H9 (cell line): ENCODE data around the gene HYAL3. TPM values are rescaled to one million over a fixed set of nuclear protein-coding genes. Genes with fewer than 3 reads are reported as not detected.

ENCODE experiments used
- DNase-seq: peaks from one replicate; pipeline ENCODE4 v3.0.0-alpha.2; 2017
- H2AFZ ChIP-seq: one replicate; pipeline ENCODE4 v1.6.1; 2013; ENCODE audit warnings: mild to moderate bottlenecking, low read length, control low read depth, moderate library complexity
- H2AK5ac ChIP-seq: 2 replicates; pipeline ENCODE4 v1.6.1; 2013; ENCODE audit warnings: low read length, control low read depth, mixed read lengths; ENCODE audit not compliant: insufficient read length
- H2BK120ac ChIP-seq: one replicate; pipeline ENCODE4 v1.6.1; 2013; ENCODE audit warnings: low read depth, mild to moderate bottlenecking, low read length, control low read depth, inconsistent platforms; ENCODE audit not compliant: poor library complexity, severe bottlenecking
- H2BK12ac ChIP-seq: 2 replicates; pipeline ENCODE4 v1.6.1; 2013; ENCODE audit warnings: low read length, control low read depth, mixed read lengths, low read depth; ENCODE audit not compliant: insufficient read length
- H2BK15ac ChIP-seq: 2 replicates; pipeline ENCODE4 v1.6.1; 2013; ENCODE audit warnings: low read depth, low read length, control low read depth
- H2BK20ac ChIP-seq: one replicate; pipeline ENCODE4 v1.6.1; 2013; ENCODE audit warnings: low read depth, mild to moderate bottlenecking, low read length, control low read depth, inconsistent platforms; ENCODE audit not compliant: poor library complexity, severe bottlenecking
- H2BK5ac ChIP-seq: 2 replicates; pipeline ENCODE4 v1.6.1; 2013; ENCODE audit warnings: low read length, control low read depth, mixed read lengths; ENCODE audit not compliant: insufficient read length
- H3K14ac ChIP-seq: 2 replicates; pipeline ENCODE4 v1.6.1; 2013; ENCODE audit warnings: low read length, control low read depth; ENCODE audit not compliant: insufficient read depth
- H3K18ac ChIP-seq: 2 replicates; pipeline ENCODE4 v1.6.1; 2013; ENCODE audit warnings: low read depth, mild to moderate bottlenecking, mixed read lengths, low read length, control low read depth; ENCODE audit not compliant: insufficient read length
- H3K23ac ChIP-seq: 2 replicates; pipeline ENCODE4 v1.6.1; 2013; ENCODE audit warnings: low read length, control low read depth, mixed read lengths, low read depth; ENCODE audit not compliant: insufficient read length
- H3K23me2 ChIP-seq: 2 replicates; pipeline ENCODE4 v1.6.1; 2013; ENCODE audit warnings: low read depth, mild to moderate bottlenecking, mixed read lengths, low read length, control low read depth; ENCODE audit not compliant: insufficient read length, poor library complexity, severe bottlenecking
- H3K27ac ChIP-seq: 2 replicates; pipeline ENCODE4 v1.5.1; 2013; ENCODE audit warnings: low read length, control low read depth, mixed read lengths, low read depth; ENCODE audit not compliant: insufficient read length
- H3K27me3 ChIP-seq: 2 replicates; pipeline ENCODE4 v1.6.1; 2013; ENCODE audit warnings: low read length, control low read depth, inconsistent platforms; ENCODE audit not compliant: insufficient read depth
- H3K4ac ChIP-seq: 2 replicates; pipeline ENCODE4 v1.6.1; 2013; ENCODE audit warnings: low read depth, mild to moderate bottlenecking, control low read depth, inconsistent platforms, low read length, moderate library complexity
- H3K4me1 ChIP-seq: 2 replicates; pipeline ENCODE4 v1.6.1; 2013; ENCODE audit warnings: low read length, control low read depth, inconsistent platforms; ENCODE audit not compliant: insufficient read depth
- H3K4me2 ChIP-seq: 2 replicates; pipeline ENCODE4 v1.6.1; 2013; ENCODE audit warnings: low read length, control low read depth, mixed read lengths; ENCODE audit not compliant: insufficient read length, insufficient read depth
- H3K56ac ChIP-seq: 2 replicates; pipeline ENCODE4 v1.6.1; 2013; ENCODE audit warnings: low read depth, mild to moderate bottlenecking, mixed read lengths, low read length, control low read depth; ENCODE audit not compliant: insufficient read length
- H3K79me1 ChIP-seq: 2 replicates; pipeline ENCODE4 v1.6.1; 2013; ENCODE audit warnings: low read depth, mild to moderate bottlenecking, moderate library complexity, low read length, control low read depth, inconsistent platforms; ENCODE audit not compliant: insufficient read depth, poor library complexity, severe bottlenecking
- H3K79me2 ChIP-seq: 2 replicates; pipeline ENCODE4 v1.6.1; 2013; ENCODE audit warnings: low read length, control low read depth, inconsistent platforms; ENCODE audit not compliant: insufficient read depth
- H3K9ac ChIP-seq: 2 replicates; pipeline ENCODE4 v1.6.1; 2013; ENCODE audit warnings: low read length, control low read depth, mixed read lengths; ENCODE audit not compliant: insufficient read length; ENCODE audit errors: extremely low read depth
- H3K9me3 ChIP-seq: one replicate; pipeline ENCODE4 v1.6.1; 2013; ENCODE audit warnings: low read depth, low read length, inconsistent platforms; ENCODE audit not compliant: control insufficient read depth
- H3T11ph ChIP-seq: one replicate; pipeline ENCODE4 v1.6.1; 2013; ENCODE audit warnings: mild to moderate bottlenecking, low read length, control low read depth, inconsistent platforms
- H4K20me1 ChIP-seq: one replicate; pipeline ENCODE4 v1.6.1; 2013; ENCODE audit not compliant: control insufficient read depth, insufficient read length, insufficient read depth
- H4K5ac ChIP-seq: 2 replicates; pipeline ENCODE4 v1.6.1; 2013; ENCODE audit warnings: low read depth, mild to moderate bottlenecking, mixed read lengths, low read length, control low read depth; ENCODE audit not compliant: insufficient read length
- H4K8ac ChIP-seq: replicated peaks from 2 replicates; pipeline ENCODE4 v1.6.1; 2013; ENCODE audit warnings: low read length, control low read depth, mixed read lengths, low read depth; ENCODE audit not compliant: insufficient read length
- H4K91ac ChIP-seq: 2 replicates; pipeline ENCODE4 v1.6.1; 2013; ENCODE audit warnings: low read depth, mild to moderate bottlenecking, moderate library complexity, mixed read lengths, low read length, control low read depth; ENCODE audit not compliant: insufficient read length
- H3K27ac Mint-ChIP-seq, 3 experiments: 2 replicates in 2 of 3; 3 replicates in 1 of 3; pipeline ENCODE4 v1.8.0; 2020 to 2021; ENCODE audit warnings: mixed read lengths in 3 of 3, mild to moderate bottlenecking in 1 of 3, moderate library complexity in 1 of 3
- H3K27me3 Mint-ChIP-seq: 2 replicates; pipeline ENCODE4 v1.8.0; 2021; ENCODE audit warnings: low read depth, mild to moderate bottlenecking, moderate library complexity, mixed read lengths
- H3K36me3 Mint-ChIP-seq, 3 experiments: 2 replicates in 2 of 3; 3 replicates in 1 of 3; pipeline ENCODE4 v1.8.0; 2020 to 2021; ENCODE audit warnings: low read depth in 3 of 3, mixed read lengths in 3 of 3; ENCODE audit not compliant: insufficient read depth in 1 of 3
- H3K4me1 Mint-ChIP-seq, 2 experiments: 2 replicates each; pipeline ENCODE4 v1.8.0; 2020; ENCODE audit warnings: mixed read lengths in 2 of 2
- H3K4me3 Mint-ChIP-seq, 2 experiments: 2 replicates in 1 of 2; 3 replicates in 1 of 2; pipeline ENCODE4 v1.8.0; 2020 to 2021; ENCODE audit warnings: mild to moderate bottlenecking in 2 of 2, mixed read lengths in 2 of 2, moderate library complexity in 1 of 2
- H3K9me3 Mint-ChIP-seq, 2 experiments: 2 replicates in 1 of 2; 3 replicates in 1 of 2; pipeline ENCODE4 v1.8.0; 2020; ENCODE audit warnings: mild to moderate bottlenecking in 2 of 2, mixed read lengths in 2 of 2, moderate library complexity in 1 of 2
- WGBS: extraction: QIAGEN DNeasy Blood & Tissue Kit; methylation state at CpG from one replicate; pipeline ENCODE4 v1.1.7; 2013; ENCODE audit warnings: missing lambda C conversion rate, low lambda C conversion rate, mixed read lengths; ENCODE audit not compliant: insufficient read length; ENCODE audit errors: extremely low coverage; 5-methylcytosine and 5-hydroxymethylcytosine counted together
- total RNA-seq: library from RNA; stranded (reverse); gene quantifications from 2 replicates; pipeline ENCODE4 v1.2.1, GENCODE V29; 2021
- TF ChIP-seq, protein P1 (sequence below): fragments of 200-600 bp; sonication (generic); conservative IDR thresholded peaks from 3 replicates; pipeline ENCODE4 v1.8.0; 2021; ENCODE audit warnings: antibody characterized with exemption, mild to moderate bottlenecking

The HYAL3 gene
- total RNA-seq, 1 experiment from 2014 or later: 3.1 TPM

DNA sequence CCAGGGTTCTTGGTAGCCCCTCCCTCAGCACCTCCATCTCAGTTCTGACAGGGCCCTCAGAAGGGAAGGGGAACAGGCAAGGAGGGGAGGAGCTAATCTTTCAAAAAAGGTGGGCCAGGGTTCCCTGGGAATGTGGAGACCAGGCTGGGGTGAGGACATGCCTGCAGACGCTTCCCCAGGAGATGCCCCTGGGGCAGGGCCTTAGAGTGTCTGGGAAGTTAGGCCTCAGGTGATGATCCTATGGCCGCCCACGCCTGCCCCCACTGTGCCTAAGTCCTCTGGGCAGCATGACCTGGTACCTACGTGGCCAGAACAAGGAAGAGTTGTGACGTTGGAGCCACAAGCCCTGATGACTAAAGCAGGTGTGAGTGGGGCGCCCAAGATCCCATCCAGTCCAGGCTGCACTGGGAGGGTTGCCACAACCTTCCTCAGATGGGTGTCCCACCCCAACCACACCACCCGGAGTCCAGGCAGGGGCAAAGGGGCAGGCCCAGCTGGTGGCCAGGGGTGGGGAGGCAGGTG, 34.2 kb downstream of the HYAL3 start:
- H2BK20ac ChIP-seq: no peak overlapping the region
- H3K4me2 ChIP-seq: no peak overlapping the region
- no peaks in the 10 kb centered on the region for H3K23me2 ChIP-seq
- H3K4me3 Mint-ChIP-seq: peak overlapping the region; percentile 24 to 61; a peak in 4 of 5 replicates
- peak overlapping the region; percentile 55 for H3K14ac ChIP-seq
- no peaks in the 10 kb centered on the region for H3K27me3 ChIP-seq
- no peak overlapping the region for H2AK5ac ChIP-seq
- peaks cover 5% of the 10 kb centered on the region; the same call in 1 of the 2 replicates for H3K4me1 ChIP-seq
- H3K27ac Mint-ChIP-seq: peak overlapping the region; percentile 93 to 97 (median 97); a peak in 6 of 7 replicates
- no peaks in the 10 kb centered on the region for H3K9me3 ChIP-seq
- H3K4me1 Mint-ChIP-seq: peaks cover 48 to 71% of the 10 kb centered on the region in 2 experiments
- H2AFZ ChIP-seq: no peak overlapping the region
- H3K36me3 Mint-ChIP-seq: no peaks in the 10 kb centered on the region
- H3T11ph ChIP-seq: no peak overlapping the region
- H2BK12ac ChIP-seq: peak overlapping the region; percentile 55
- H3K4ac ChIP-seq: no peak overlapping the region; the same call in 1 of the 2 replicates
- peaks cover 3% of the 10 kb centered on the region; the same call in 1 of the 2 replicates for H3K27me3 Mint-ChIP-seq
- TF ChIP-seq, protein P1, sequence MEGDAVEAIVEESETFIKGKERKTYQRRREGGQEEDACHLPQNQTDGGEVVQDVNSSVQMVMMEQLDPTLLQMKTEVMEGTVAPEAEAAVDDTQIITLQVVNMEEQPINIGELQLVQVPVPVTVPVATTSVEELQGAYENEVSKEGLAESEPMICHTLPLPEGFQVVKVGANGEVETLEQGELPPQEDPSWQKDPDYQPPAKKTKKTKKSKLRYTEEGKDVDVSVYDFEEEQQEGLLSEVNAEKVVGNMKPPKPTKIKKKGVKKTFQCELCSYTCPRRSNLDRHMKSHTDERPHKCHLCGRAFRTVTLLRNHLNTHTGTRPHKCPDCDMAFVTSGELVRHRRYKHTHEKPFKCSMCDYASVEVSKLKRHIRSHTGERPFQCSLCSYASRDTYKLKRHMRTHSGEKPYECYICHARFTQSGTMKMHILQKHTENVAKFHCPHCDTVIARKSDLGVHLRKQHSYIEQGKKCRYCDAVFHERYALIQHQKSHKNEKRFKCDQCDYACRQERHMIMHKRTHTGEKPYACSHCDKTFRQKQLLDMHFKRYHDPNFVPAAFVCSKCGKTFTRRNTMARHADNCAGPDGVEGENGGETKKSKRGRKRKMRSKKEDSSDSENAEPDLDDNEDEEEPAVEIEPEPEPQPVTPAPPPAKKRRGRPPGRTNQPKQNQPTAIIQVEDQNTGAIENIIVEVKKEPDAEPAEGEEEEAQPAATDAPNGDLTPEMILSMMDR: no peak
- H4K20me1 ChIP-seq: no peaks in the 10 kb centered on the region
- no peaks in the 10 kb centered on the region for H3K79me2 ChIP-seq
- H2BK15ac ChIP-seq: no peak overlapping the region
- DNase-seq: no peak
- H3K27ac ChIP-seq: no peak overlapping the region
- H2BK5ac ChIP-seq: no peak overlapping the region
- no peaks in the 10 kb centered on the region for H3K9me3 Mint-ChIP-seq
- no peak overlapping the region for H3K56ac ChIP-seq
- H3K79me1 ChIP-seq: no peaks in the 10 kb centered on the region
- H3K18ac ChIP-seq: peak overlapping the region; percentile 55
- no peak overlapping the region for H4K8ac ChIP-seq
- H3K23ac ChIP-seq: no peak overlapping the region
- WGBS: no CpG with 5 or more reads among the region's 7 CpGs
- no peak overlapping the region for H4K5ac ChIP-seq
- H2BK120ac ChIP-seq: no peak overlapping the region
- H3K9ac ChIP-seq: no peak overlapping the region
- no peak overlapping the region for H4K91ac ChIP-seq
